ENCODE results near the gene PDGFC. TPM values are rescaled to one million over a fixed set of nuclear protein-coding genes. Genes with fewer than 3 reads are reported as not detected.

PDGFC gene
- total RNA-seq, 1 experiment from 2014 or later, result 4.5 TPM

DNA sequence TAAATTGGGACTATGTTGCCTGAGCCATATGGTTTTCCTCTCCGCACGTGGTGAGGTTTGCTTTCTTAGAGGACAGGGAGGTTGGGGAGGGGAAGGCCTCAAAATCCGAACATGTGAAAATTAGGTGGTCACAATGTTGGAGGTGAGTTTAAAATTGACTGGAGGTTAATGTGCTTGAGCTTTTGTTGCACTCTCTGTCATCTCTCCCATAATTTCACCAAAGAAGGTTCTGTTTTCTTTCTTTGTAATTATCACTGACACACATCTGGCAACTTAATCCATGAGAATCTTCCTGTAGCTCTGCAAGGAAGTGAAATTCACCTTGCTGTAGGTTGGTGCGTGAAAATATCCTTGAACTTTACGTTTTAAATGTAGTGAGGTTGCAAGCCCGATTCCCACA lies 225.5 kb downstream of the PDGFC start:
- no peak overlapping the region for H3K4ac ChIP-seq (ENCODE audit: low read depth, low read length)
- TF ChIP-seq, protein P1, sequence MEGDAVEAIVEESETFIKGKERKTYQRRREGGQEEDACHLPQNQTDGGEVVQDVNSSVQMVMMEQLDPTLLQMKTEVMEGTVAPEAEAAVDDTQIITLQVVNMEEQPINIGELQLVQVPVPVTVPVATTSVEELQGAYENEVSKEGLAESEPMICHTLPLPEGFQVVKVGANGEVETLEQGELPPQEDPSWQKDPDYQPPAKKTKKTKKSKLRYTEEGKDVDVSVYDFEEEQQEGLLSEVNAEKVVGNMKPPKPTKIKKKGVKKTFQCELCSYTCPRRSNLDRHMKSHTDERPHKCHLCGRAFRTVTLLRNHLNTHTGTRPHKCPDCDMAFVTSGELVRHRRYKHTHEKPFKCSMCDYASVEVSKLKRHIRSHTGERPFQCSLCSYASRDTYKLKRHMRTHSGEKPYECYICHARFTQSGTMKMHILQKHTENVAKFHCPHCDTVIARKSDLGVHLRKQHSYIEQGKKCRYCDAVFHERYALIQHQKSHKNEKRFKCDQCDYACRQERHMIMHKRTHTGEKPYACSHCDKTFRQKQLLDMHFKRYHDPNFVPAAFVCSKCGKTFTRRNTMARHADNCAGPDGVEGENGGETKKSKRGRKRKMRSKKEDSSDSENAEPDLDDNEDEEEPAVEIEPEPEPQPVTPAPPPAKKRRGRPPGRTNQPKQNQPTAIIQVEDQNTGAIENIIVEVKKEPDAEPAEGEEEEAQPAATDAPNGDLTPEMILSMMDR (conservative IDR thresholded peaks at IDR 0.05), result no peak
- no peak for DNase-seq
- H3K56ac ChIP-seq (ENCODE audit: insufficient read length, low read depth, low read length), result no peak overlapping the region
- no peak overlapping the region for H2BK15ac ChIP-seq (ENCODE audit: low read depth, low read length)
- Mint-ChIP-seq H3K36me3 (ENCODE audit: insufficient read depth in 1 of 3, low read depth in 3 of 3) (no peaks in the 10 kb centered on the region), H3K9me3 (no peaks in the 10 kb centered on the region), H3K27me3 (ENCODE audit: low read depth) (no peaks in the 10 kb centered on the region), H3K4me3 (no peak overlapping the region), H3K4me1 (peaks cover 0 to 5% of the 10 kb centered on the region in 2 experiments; a peak in 2 of 4 replicates), H3K27ac (no peak overlapping the region)
- no peak overlapping the region for H3K18ac ChIP-seq (ENCODE audit: insufficient read length, low read depth, low read length)
- peak overlapping the region; percentile 37 for H2AFZ ChIP-seq (ENCODE audit: low read length)
- no peak overlapping the region for H2BK5ac ChIP-seq (ENCODE audit: insufficient read length, low read length)
- H3K23ac ChIP-seq (ENCODE audit: insufficient read length, low read depth, low read length), result no peak overlapping the region
- no CpG with 5 or more reads among the region's 6 CpGs for WGBS (ENCODE audit: extremely low coverage, insufficient read length, low lambda C conversion rate)
- H3K9me3 ChIP-seq (ENCODE audit: control insufficient read depth, low read depth, low read length), result no peaks in the 10 kb centered on the region
- H4K5ac ChIP-seq (ENCODE audit: insufficient read length, low read depth, low read length), result no peak overlapping the region
- H4K91ac ChIP-seq (ENCODE audit: insufficient read length, low read depth, low read length), result no peak overlapping the region
- no peak overlapping the region for H2BK120ac ChIP-seq (ENCODE audit: low read depth, low read length, poor library complexity, severe bottlenecking)
- no peaks in the 10 kb centered on the region for H3K79me1 ChIP-seq (ENCODE audit: insufficient read depth, low read depth, low read length, poor library complexity, severe bottlenecking)
- no peaks in the 10 kb centered on the region for H3K27me3 ChIP-seq (ENCODE audit: insufficient read depth, low read length)
- H3K14ac ChIP-seq (ENCODE audit: insufficient read depth, low read length), result no peak overlapping the region
- H2BK12ac ChIP-seq (ENCODE audit: insufficient read length, low read depth, low read length), result no peak overlapping the region
- no peaks in the 10 kb centered on the region for H3K79me2 ChIP-seq (ENCODE audit: insufficient read depth, low read length)
- no peak overlapping the region for H2AK5ac ChIP-seq (ENCODE audit: insufficient read length, low read length)
- H3K23me2 ChIP-seq (ENCODE audit: insufficient read length, low read depth, low read length, poor library complexity, severe bottlenecking), result no peaks in the 10 kb centered on the region
- H3K4me1 ChIP-seq (ENCODE audit: insufficient read depth, low read length), result no peaks in the 10 kb centered on the region; the same call in 1 of the 2 replicates
- no peak overlapping the region for H3K27ac ChIP-seq (ENCODE audit: insufficient read length, low read depth, low read length)
- H3K4me2 ChIP-seq (ENCODE audit: insufficient read depth, insufficient read length, low read length), result no peak overlapping the region
- no peak overlapping the region for H3K9ac ChIP-seq (ENCODE audit: extremely low read depth, insufficient read length, low read length)
- no peak overlapping the region for H3T11ph ChIP-seq (ENCODE audit: low read length)
- H4K20me1 ChIP-seq (ENCODE audit: control insufficient read depth, insufficient read depth, insufficient read length), result no peaks in the 10 kb centered on the region
- no peak overlapping the region for H4K8ac ChIP-seq (replicated peaks; ENCODE audit: insufficient read length, low read depth, low read length)
- no peak overlapping the region for H2BK20ac ChIP-seq (ENCODE audit: low read depth, low read length, poor library complexity, severe bottlenecking)
